SK-N-MC (cell line): ENCODE measurements around the gene AAMP.

ENCODE experiments used
- EZH2 ChIP-seq: fragments of 200-600 bp; sonication (generic); IDR thresholded peaks from one replicate; pipeline ENCODE4 v1.6.1; 2017; ENCODE audit warnings: antibody characterized with exemption
- POLR2AphosphoS5 ChIP-seq: IDR thresholded peaks from 2 replicates; pipeline ENCODE4 v1.6.1; 2012; ENCODE audit warnings: mild to moderate bottlenecking, low read depth, low read length, borderline replicate concordance

GRCh38 chr2:218265626-218266025 is 4.3 kb downstream of the AAMP start:
- TF ChIP-seq POLR2AphosphoS5 (no peak), EZH2 (no peak)
